ENCODE measurements around the gene TKT.
"Not testable (repeated sequence)": the region's sequence is repeated elsewhere in the genome, so short reads cannot be mapped to it uniquely, and the experiment has no call there.

Gene TKT

GRCh38 chr3:53255775-53256703 lies at the start of gene TKT:
TKT (minus strand) TSS chr3:53256022; CDS start chr3:53255942, 80 bp downstream.
- in situ Hi-C loops (cut with MboI; ENCODE audit: low pct_unique_long_range_greater_than_20kb, low sequenced_read_pairs) = no loop called here

GRCh38 chr3:53303957-53304356 lies 48.1 kb upstream of the TKT start:
- no peak for DNase-seq
- in situ Hi-C loops (cut with MboI; ENCODE audit: low pct_unique_long_range_greater_than_20kb, low sequenced_read_pairs) = no loop called here

More at GRCh38 chr3:53255775-53256703, at the start of gene TKT:
- peak; percentile 66 for DNase-seq

- DNase-seq = no peak
- in situ Hi-C loops (cut with MboI; ENCODE audit: low pct_unique_long_range_greater_than_20kb, low sequenced_read_pairs) = no loop called here
Observed at GRCh38 chr3:53303549-53303948, 47.7 kb upstream of the TKT start.

GRCh38 chr3:53300826-53301225 lies 45.0 kb upstream of the TKT start:
- in situ Hi-C loops (cut with MboI; ENCODE audit: low pct_unique_long_range_greater_than_20kb, low sequenced_read_pairs) = no loop called here
- DNase-seq = peak; percentile 10

- in situ Hi-C loops (cut with MboI; ENCODE audit: low pct_unique_long_range_greater_than_20kb, low sequenced_read_pairs) = not testable (repeated sequence)
- peak; percentile 43 for DNase-seq
Observed at GRCh38 chr3:53299611-53300023, 43.8 kb upstream of the TKT start.

- in situ Hi-C loops (cut with MboI; ENCODE audit: low pct_unique_long_range_greater_than_20kb, low sequenced_read_pairs) = no loop called here
- no peak for DNase-seq
Observed at GRCh38 chr3:53295410-53295809, 39.6 kb upstream of the TKT start.

GRCh38 chr3:53293867-53294266 lies 38.0 kb upstream of the TKT start:
- in situ Hi-C loops (cut with MboI; ENCODE audit: low pct_unique_long_range_greater_than_20kb, low sequenced_read_pairs) = no loop called here

GRCh38 chr3:53288214-53288613 lies 32.4 kb upstream of the TKT start:
- in situ Hi-C loops (cut with MboI; ENCODE audit: low pct_unique_long_range_greater_than_20kb, low sequenced_read_pairs) = no loop called here
- no peak for DNase-seq

More at GRCh38 chr3:53293867-53294266, 38.0 kb upstream of the TKT start:
- DNase-seq = no peak

GRCh38 chr3:53287131-53287629 lies 31.4 kb upstream of the TKT start:
- in situ Hi-C loops (cut with MboI; ENCODE audit: low pct_unique_long_range_greater_than_20kb, low sequenced_read_pairs) = no loop called here
- no peak for DNase-seq

GRCh38 chr3:53286727-53287126 lies 30.9 kb upstream of the TKT start:
- no peak for DNase-seq
- in situ Hi-C loops (cut with MboI; ENCODE audit: low pct_unique_long_range_greater_than_20kb, low sequenced_read_pairs) = no loop called here

GRCh38 chr3:53282581-53282980 lies 26.8 kb upstream of the TKT start:
- DNase-seq = no peak
- in situ Hi-C loops (cut with MboI; ENCODE audit: low pct_unique_long_range_greater_than_20kb, low sequenced_read_pairs) = no loop called here

GRCh38 chr3:53278667-53279066 lies 22.8 kb upstream of the TKT start:
- in situ Hi-C loops (cut with MboI; ENCODE audit: low pct_unique_long_range_greater_than_20kb, low sequenced_read_pairs) = no loop called here
- DNase-seq = no peak

GRCh38 chr3:53274938-53275605 lies 19.2 kb upstream of the TKT start:
- in situ Hi-C loops (cut with MboI; ENCODE audit: low pct_unique_long_range_greater_than_20kb, low sequenced_read_pairs) = no loop called here
- DNase-seq = no peak

GRCh38 chr3:53273146-53273670 lies 17.4 kb upstream of the TKT start:
- no peak for DNase-seq
- in situ Hi-C loops (cut with MboI; ENCODE audit: low pct_unique_long_range_greater_than_20kb, low sequenced_read_pairs) = no loop called here

GRCh38 chr3:53269888-53270880 lies 14.4 kb upstream of the TKT start:
- in situ Hi-C loops (cut with MboI; ENCODE audit: low pct_unique_long_range_greater_than_20kb, low sequenced_read_pairs) = no loop called here
- peak; percentile 98 for DNase-seq

- DNase-seq; in situ Hi-C loops (cut with MboI; ENCODE audit: low pct_unique_long_range_greater_than_20kb, low sequenced_read_pairs): not testable (repeated sequence)
Observed at GRCh38 chr3:53269193-53269592, 13.4 kb upstream of the TKT start.

- no peak for DNase-seq
- in situ Hi-C loops (cut with MboI; ENCODE audit: low pct_unique_long_range_greater_than_20kb, low sequenced_read_pairs) = no loop called here
Observed at GRCh38 chr3:53267766-53268165, 11.9 kb upstream of the TKT start.

GRCh38 chr3:53264718-53265117 lies 8.9 kb upstream of the TKT start:
- DNase-seq = no peak
- in situ Hi-C loops (cut with MboI; ENCODE audit: low pct_unique_long_range_greater_than_20kb, low sequenced_read_pairs) = no loop called here

- DNase-seq = no peak
- in situ Hi-C loops (cut with MboI; ENCODE audit: low pct_unique_long_range_greater_than_20kb, low sequenced_read_pairs) = no loop called here
Observed at GRCh38 chr3:53263907-53264306, 8.1 kb upstream of the TKT start.
